ENCODE data around the gene LILRB2. TPM values are rescaled to one million over a fixed set of nuclear protein-coding genes. Genes with fewer than 3 reads are reported as not detected.
"Not testable (repeated sequence)": the region's sequence is repeated elsewhere in the genome, so short reads cannot be mapped to it uniquely, and the experiment has no call there.

LILRB2 gene
- total RNA-seq, 1 experiment from 2014 or later = not detected

GRCh38 chr19:54229146-54229545 lies 51.8 kb downstream of the LILRB2 start:
- no peak overlapping the region for H2BK20ac ChIP-seq (ENCODE audit: low read depth, low read length, poor library complexity, severe bottlenecking)
- no CpG with 5 or more reads among the region's 8 CpGs for WGBS (ENCODE audit: extremely low coverage, insufficient read length, low lambda C conversion rate)

GRCh38 chr19:54224619-54225018 lies 56.3 kb downstream of the LILRB2 start:
- not testable (repeated sequence) for H3K4me3 Mint-ChIP-seq; H3K9me3 ChIP-seq (ENCODE audit: control insufficient read depth, low read depth, low read length); H3T11ph ChIP-seq (ENCODE audit: low read length)

More at GRCh38 chr19:54229146-54229545, 51.8 kb downstream of the LILRB2 start:
- Histone ChIP-seq H3K14ac (ENCODE audit: insufficient read depth, low read length) (no peak overlapping the region), H2BK5ac (ENCODE audit: insufficient read length, low read length) (no peak overlapping the region), H3K56ac (ENCODE audit: insufficient read length, low read depth, low read length) (no peak overlapping the region), H3K9me3 (ENCODE audit: control insufficient read depth, low read depth, low read length) (no peaks in the 10 kb centered on the region), H3K23ac (ENCODE audit: insufficient read length, low read depth, low read length) (no peak overlapping the region), H3K4me1 (ENCODE audit: insufficient read depth, low read length) (no peaks in the 10 kb centered on the region), H2BK120ac (ENCODE audit: low read depth, low read length, poor library complexity, severe bottlenecking) (no peak overlapping the region), H2AK5ac (ENCODE audit: insufficient read length, low read length) (no peak overlapping the region), H4K91ac (ENCODE audit: insufficient read length, low read depth, low read length) (no peak overlapping the region), H3K27ac (ENCODE audit: insufficient read length, low read depth, low read length) (no peak overlapping the region), H3T11ph (ENCODE audit: low read length) (no peak overlapping the region), H2BK15ac (ENCODE audit: low read depth, low read length) (no peak overlapping the region), H3K23me2 (ENCODE audit: insufficient read length, low read depth, low read length, poor library complexity, severe bottlenecking) (no peaks in the 10 kb centered on the region), H2BK12ac (ENCODE audit: insufficient read length, low read depth, low read length) (no peak overlapping the region), H3K79me1 (ENCODE audit: insufficient read depth, low read depth, low read length, poor library complexity, severe bottlenecking) (no peaks in the 10 kb centered on the region), H3K4ac (ENCODE audit: low read depth, low read length) (no peak overlapping the region), H3K18ac (ENCODE audit: insufficient read length, low read depth, low read length) (no peak overlapping the region), H3K79me2 (ENCODE audit: insufficient read depth, low read length) (no peaks in the 10 kb centered on the region), H3K27me3 (ENCODE audit: insufficient read depth, low read length) (peaks cover under 1% of the 10 kb centered on the region; the same call in 1 of the 2 replicates), H3K9ac (ENCODE audit: extremely low read depth, insufficient read length, low read length) (no peak overlapping the region), H4K20me1 (ENCODE audit: control insufficient read depth, insufficient read depth, insufficient read length) (no peaks in the 10 kb centered on the region), H3K4me2 (ENCODE audit: insufficient read depth, insufficient read length, low read length) (no peak overlapping the region), H4K5ac (ENCODE audit: insufficient read length, low read depth, low read length) (no peak overlapping the region), H4K8ac (replicated peaks; ENCODE audit: insufficient read length, low read depth, low read length) (no peak overlapping the region), H2AFZ (ENCODE audit: low read length) (no peak overlapping the region)
- Mint-ChIP-seq H3K4me1 (peaks cover 2 to 3% of the 10 kb centered on the region in 2 experiments; a peak in 3 of 4 replicates), H3K27me3 (ENCODE audit: low read depth) (peaks cover 68% of the 10 kb centered on the region), H3K27ac (no peak overlapping the region; a peak in 1 of 7 replicates), H3K36me3 (ENCODE audit: insufficient read depth in 1 of 3, low read depth in 3 of 3) (no peaks in the 10 kb centered on the region), H3K9me3 (peaks cover 16 to 19% of the 10 kb centered on the region in 2 experiments), H3K4me3 (no peak overlapping the region)
- DNase-seq = no peak
- no peak for TF ChIP-seq CTCF (conservative IDR thresholded peaks at IDR 0.05)

More at GRCh38 chr19:54224619-54225018, 56.3 kb downstream of the LILRB2 start:
- not testable (repeated sequence) for H4K91ac ChIP-seq (ENCODE audit: insufficient read length, low read depth, low read length); H3K36me3 Mint-ChIP-seq (ENCODE audit: insufficient read depth in 1 of 3, low read depth in 3 of 3); H3K79me1 ChIP-seq (ENCODE audit: insufficient read depth, low read depth, low read length, poor library complexity, severe bottlenecking); H3K14ac ChIP-seq (ENCODE audit: insufficient read depth, low read length); H2BK5ac ChIP-seq (ENCODE audit: insufficient read length, low read length); H2BK15ac ChIP-seq (ENCODE audit: low read depth, low read length); H3K23me2 ChIP-seq (ENCODE audit: insufficient read length, low read depth, low read length, poor library complexity, severe bottlenecking); H2BK20ac ChIP-seq (ENCODE audit: low read depth, low read length, poor library complexity, severe bottlenecking); H3K4me2 ChIP-seq (ENCODE audit: insufficient read depth, insufficient read length, low read length); H2AK5ac ChIP-seq (ENCODE audit: insufficient read length, low read length); H3K56ac ChIP-seq (ENCODE audit: insufficient read length, low read depth, low read length); H4K5ac ChIP-seq (ENCODE audit: insufficient read length, low read depth, low read length); H2BK120ac ChIP-seq (ENCODE audit: low read depth, low read length, poor library complexity, severe bottlenecking); H3K27me3 ChIP-seq (ENCODE audit: insufficient read depth, low read length); H3K27ac ChIP-seq (ENCODE audit: insufficient read length, low read depth, low read length); H3K18ac ChIP-seq (ENCODE audit: insufficient read length, low read depth, low read length); H2AFZ ChIP-seq (ENCODE audit: low read length); H3K79me2 ChIP-seq (ENCODE audit: insufficient read depth, low read length); H3K4me1 ChIP-seq (ENCODE audit: insufficient read depth, low read length); H3K23ac ChIP-seq (ENCODE audit: insufficient read length, low read depth, low read length); DNase-seq; H4K8ac ChIP-seq (replicated peaks; ENCODE audit: insufficient read length, low read depth, low read length); H3K4ac ChIP-seq (ENCODE audit: low read depth, low read length); H4K20me1 ChIP-seq (ENCODE audit: control insufficient read depth, insufficient read depth, insufficient read length); H3K9ac ChIP-seq (ENCODE audit: extremely low read depth, insufficient read length, low read length); H3K27ac Mint-ChIP-seq; H2BK12ac ChIP-seq (ENCODE audit: insufficient read length, low read depth, low read length); H3K4me1 Mint-ChIP-seq
- whole genome bisulfite sequencing (ENCODE audit: extremely low coverage, insufficient read length, low lambda C conversion rate) = no CpG with 5 or more reads among the region's 10 CpGs
- H3K27me3 Mint-ChIP-seq (ENCODE audit: low read depth) = peaks cover 46% of the 10 kb centered on the region
- H3K9me3 Mint-ChIP-seq = peaks cover 9 to 18% of the 10 kb centered on the region in 2 experiments
